ENCODE data around the gene GNG12.

The GNG12 gene

DNA sequence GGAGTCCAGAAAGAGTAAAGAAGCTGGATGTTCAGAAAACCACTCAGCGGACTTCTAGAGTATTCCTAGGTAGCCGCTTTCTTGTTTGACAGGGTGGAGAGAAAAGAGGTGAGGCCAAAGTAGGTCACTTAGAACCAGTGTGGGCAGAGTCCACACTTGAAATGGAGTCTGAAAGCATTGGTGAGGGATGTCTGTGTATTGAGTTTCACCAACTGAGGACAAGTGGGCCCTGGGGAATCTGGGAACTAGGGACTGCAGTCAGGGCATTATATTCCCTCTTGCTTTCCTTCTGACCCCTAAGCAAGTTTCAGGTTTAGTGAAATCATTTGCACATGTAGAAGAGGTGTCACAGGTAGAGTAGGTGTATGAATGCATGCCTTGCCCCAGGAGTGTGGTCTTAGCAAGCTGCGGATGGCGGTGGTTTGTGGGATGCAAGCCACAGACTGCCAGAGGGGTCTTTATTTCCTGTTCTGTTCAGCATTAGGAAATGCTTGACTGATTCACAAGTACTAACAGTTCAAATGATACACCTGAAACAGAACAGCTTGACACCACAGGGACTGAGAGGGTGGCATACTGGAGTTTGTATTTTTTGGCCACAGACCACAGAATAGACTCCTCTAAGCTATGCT lies 1.1 kb upstream of the GNG12 start:
- peaks cover 0 to 2% of the 10 kb centered on the region in 2 donors for H3K36me3 Mint-ChIP-seq
- no peak overlapping the region for H3K4me3 Mint-ChIP-seq
- no peak for ATAC-seq (replicated peaks)

DNA sequence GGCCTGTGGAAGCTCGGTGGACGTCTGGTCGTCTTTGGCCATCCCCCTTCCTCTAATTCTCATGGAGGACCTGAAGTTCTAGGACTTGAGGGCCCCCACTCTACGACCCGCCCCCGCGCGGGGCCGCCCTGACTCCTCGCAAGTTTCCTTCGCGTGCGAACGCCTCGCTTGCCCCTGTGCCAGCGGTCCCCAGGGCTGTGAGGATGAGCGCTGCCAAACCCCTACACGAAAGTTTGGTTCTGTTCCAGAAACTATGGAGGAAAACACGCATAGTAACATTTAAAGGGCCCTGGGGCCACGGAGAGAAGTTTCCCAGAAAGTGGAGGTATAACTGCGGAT lies 304 bp upstream of the GNG12 start:
- peaks cover 11 to 23% of the 10 kb centered on the region in 2 donors for H3K4me1 Mint-ChIP-seq
- peak overlapping the region; percentile 77 to 83 for H3K4me3 Mint-ChIP-seq
- peaks cover 57 to 81% of the 10 kb centered on the region in 2 donors for H3K27me3 Mint-ChIP-seq
- peaks cover 0 to 2% of the 10 kb centered on the region in 2 donors for H3K36me3 Mint-ChIP-seq
- DNase-seq: no peak
- H3K27ac Mint-ChIP-seq: no peak overlapping the region
- peak; percentile 43 to 44 for ATAC-seq (replicated peaks)
- H3K9me3 Mint-ChIP-seq: no peaks in the 10 kb centered on the region

More for the DNA sequence above, 1.1 kb upstream of the GNG12 start:
- no peak for DNase-seq
- peaks cover 57 to 80% of the 10 kb centered on the region in 2 donors for H3K27me3 Mint-ChIP-seq
- H3K9me3 Mint-ChIP-seq: no peaks in the 10 kb centered on the region
- peaks cover 11 to 23% of the 10 kb centered on the region in 2 donors for H3K4me1 Mint-ChIP-seq
- H3K27ac Mint-ChIP-seq: no peak overlapping the region

DNA sequence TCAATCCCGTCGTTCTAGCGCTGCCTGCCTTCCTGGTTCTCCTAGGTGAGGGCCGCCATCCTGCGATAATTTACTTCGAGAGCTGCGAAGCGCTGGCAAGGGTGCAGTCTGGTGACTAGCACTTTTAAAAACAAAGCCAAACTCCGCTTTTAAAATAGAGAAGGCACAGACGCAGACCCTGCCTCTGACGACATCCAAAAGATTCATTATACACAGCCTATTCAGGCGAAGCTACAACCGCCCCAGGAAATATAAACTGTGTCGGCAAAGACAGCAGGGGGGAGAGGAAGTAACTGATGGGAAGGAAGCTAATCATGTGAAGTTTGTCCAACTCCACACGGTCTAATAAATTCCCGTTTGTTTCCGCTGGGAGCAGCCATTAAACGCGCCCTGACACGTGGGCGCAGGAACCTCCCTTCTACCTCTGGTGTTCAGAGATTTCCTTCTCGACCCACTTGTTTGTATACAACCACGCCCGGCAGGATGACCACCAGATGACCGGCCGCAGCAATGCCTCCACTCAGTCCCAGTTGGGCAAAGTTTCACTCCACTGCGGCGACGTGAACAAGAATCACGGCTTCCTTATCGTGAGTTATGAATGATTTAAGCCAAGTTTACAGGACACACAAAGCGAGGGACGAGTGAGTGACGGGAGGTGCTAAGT lies 1.3 kb downstream of the GNG12 start:
- no peak for DNase-seq
- H3K36me3 Mint-ChIP-seq: peaks cover 0 to 2% of the 10 kb centered on the region in 2 donors
- peaks cover 46 to 73% of the 10 kb centered on the region in 2 donors for H3K27me3 Mint-ChIP-seq
- ATAC-seq (replicated peaks): peak; percentile 11 to 39
- peaks cover 11 to 23% of the 10 kb centered on the region in 2 donors for H3K4me1 Mint-ChIP-seq
- no peak overlapping the region for H3K27ac Mint-ChIP-seq
- H3K9me3 Mint-ChIP-seq: no peaks in the 10 kb centered on the region
- H3K4me3 Mint-ChIP-seq: peak overlapping the region; percentile 77 to 83

DNA sequence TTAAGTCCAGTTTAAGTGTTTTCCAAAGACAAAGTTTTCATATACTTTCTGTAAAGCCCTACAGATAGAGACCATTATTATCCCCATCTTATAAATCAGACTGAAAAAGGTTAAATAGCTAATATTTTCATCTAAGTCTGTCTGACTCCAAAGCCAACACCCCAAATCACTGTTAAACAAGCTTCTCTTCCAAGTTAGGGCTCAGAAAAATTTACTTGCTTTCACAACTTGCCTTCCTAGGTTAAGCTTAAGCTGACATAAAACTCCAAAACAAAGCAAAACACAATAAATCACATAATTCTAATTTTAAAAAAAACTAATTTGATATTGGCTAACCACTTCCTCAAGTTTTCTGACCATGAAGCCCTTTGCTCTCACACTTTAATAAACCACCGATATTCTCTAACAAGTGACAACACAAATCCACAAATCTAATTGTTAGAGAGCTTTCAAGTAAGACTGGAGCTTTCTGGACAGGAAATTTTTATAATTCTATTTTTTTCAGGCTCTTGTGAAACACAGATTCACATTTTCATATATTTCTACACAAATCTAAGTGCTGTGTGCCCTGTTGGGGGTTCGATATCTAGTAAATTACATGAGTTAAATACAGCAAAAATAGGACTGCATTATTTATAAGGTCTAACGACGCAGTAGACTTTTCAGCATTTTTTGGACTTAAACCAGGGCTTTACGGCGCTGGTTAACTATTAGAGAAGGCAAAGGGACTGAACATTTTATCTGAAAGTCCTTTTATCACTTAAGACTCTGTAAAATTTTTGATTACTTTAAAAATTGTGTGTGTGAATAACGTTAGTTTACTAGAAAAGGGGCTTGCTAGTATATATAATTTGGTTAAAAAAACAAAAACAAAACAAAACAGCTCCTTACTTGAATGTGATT lies 2.1 kb downstream of the GNG12 start:
- Mint-ChIP-seq H3K4me3 (peak overlapping the region; percentile 77 to 83), H3K9me3 (no peaks in the 10 kb centered on the region), H3K27me3 (peaks cover 41 to 65% of the 10 kb centered on the region in 2 donors), H3K4me1 (peaks cover 11 to 23% of the 10 kb centered on the region in 2 donors), H3K27ac (no peak overlapping the region), H3K36me3 (peaks cover 0 to 2% of the 10 kb centered on the region in 2 donors)
- DNase-seq (no peak), ATAC-seq (replicated peaks) (no peak)

DNA sequence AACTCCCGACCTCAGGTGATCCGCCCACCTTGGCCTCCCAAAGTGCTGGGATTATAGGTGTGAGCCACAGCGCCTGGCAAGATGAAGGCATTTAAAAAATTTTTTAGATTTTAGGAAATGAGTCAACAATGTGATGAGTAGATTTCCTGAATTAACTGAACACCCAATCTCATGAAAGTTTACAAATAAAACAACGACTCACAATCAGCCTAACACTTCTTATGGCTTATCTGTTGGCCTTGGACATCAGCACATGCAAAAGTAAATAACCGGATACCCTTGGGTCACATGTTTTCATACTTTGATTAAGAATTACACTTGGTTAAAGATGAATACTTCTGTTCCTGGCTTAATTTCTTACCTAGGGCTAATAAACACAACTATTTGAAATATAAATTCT lies 3.0 kb downstream of the GNG12 start:
- no peak overlapping the region for H3K27ac Mint-ChIP-seq
- H3K9me3 Mint-ChIP-seq: no peaks in the 10 kb centered on the region
- H3K4me3 Mint-ChIP-seq: no peak overlapping the region
- ATAC-seq (replicated peaks) (no peak), DNase-seq (no peak)
- peaks cover 11 to 23% of the 10 kb centered on the region in 2 donors for H3K4me1 Mint-ChIP-seq
- peaks cover 0 to 2% of the 10 kb centered on the region in 2 donors for H3K36me3 Mint-ChIP-seq
- peaks cover 33 to 58% of the 10 kb centered on the region in 2 donors for H3K27me3 Mint-ChIP-seq

DNA sequence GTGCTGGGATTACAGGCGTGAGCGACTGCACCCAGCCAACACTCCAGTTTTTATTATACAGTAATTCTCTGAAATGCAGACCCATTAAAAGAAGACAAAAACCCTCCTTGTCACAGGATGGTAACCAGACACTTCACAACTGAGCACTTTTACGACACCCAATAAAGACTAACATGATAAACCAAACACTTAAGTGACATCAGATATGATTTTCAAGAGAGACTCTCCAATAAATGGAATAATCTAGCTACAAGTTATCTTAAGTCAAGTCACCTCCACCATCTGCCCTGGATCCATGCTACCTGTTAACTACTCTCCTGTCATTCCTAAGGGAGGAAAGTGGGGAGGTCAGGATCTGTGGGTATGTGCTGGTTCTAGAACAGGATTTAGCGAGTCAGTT lies 5.6 kb downstream of the GNG12 start:
- ATAC-seq (replicated peaks) (no peak), DNase-seq (no peak)
- no peak overlapping the region for H3K27ac Mint-ChIP-seq
- no peaks in the 10 kb centered on the region for H3K36me3 Mint-ChIP-seq
- H3K4me3 Mint-ChIP-seq: no peak overlapping the region
- peaks cover 21 to 35% of the 10 kb centered on the region in 2 donors for H3K27me3 Mint-ChIP-seq
- H3K9me3 Mint-ChIP-seq: no peaks in the 10 kb centered on the region
- peaks cover 6 to 14% of the 10 kb centered on the region in 2 donors for H3K4me1 Mint-ChIP-seq

DNA sequence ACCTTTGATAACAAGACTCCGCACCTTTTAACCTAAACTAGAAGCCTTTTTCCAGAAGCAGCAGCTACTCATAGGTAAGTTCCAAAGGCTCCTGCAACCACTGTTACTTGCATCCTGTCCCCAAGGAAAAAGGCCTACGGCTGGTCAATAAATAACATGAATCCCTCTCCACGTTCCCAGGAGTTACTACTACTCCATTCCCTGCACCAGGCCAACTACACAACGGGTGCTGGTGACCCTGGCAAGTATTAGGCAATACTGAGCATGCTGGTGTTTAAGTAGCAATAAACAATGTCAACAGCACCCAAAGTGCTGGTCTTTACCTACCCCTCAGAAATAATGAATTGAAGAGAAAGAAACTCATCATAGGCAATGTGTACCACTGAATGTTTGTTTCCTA lies 7.7 kb downstream of the GNG12 start:
- Mint-ChIP-seq H3K36me3 (no peaks in the 10 kb centered on the region), H3K27ac (no peak overlapping the region), H3K27me3 (peaks cover 5 to 14% of the 10 kb centered on the region in 2 donors)

DNA sequence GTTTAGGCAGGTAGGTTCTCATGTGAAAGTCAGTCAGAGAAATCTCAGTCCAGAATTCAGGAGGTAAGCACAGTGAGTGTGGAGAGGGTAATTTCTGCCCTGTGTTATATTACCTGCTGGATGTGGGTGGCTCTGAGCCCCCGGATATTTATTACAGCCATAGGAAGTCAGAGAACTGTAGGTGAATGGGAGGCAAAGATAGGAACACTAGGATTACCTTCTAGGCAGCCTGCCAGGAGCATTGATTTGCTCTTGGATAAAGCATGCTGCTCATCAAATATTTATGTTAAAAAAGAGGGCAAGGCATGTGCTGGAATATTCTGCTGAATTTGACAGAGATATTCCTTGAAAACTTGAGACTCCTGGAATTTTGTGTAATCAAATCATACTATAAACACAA lies 8.5 kb downstream of the GNG12 start:
- H3K4me3 Mint-ChIP-seq: no peak overlapping the region
- DNase-seq (no peak), ATAC-seq (replicated peaks) (no peak)
- no peaks in the 10 kb centered on the region for H3K9me3 Mint-ChIP-seq
- peaks cover 5 to 6% of the 10 kb centered on the region in 2 donors for H3K27me3 Mint-ChIP-seq
- no peak overlapping the region for H3K27ac Mint-ChIP-seq
- no peaks in the 10 kb centered on the region for H3K36me3 Mint-ChIP-seq
- no peaks in the 10 kb centered on the region for H3K4me1 Mint-ChIP-seq

More for the DNA sequence above, 7.7 kb downstream of the GNG12 start:
- no peaks in the 10 kb centered on the region for H3K4me1 Mint-ChIP-seq
- ATAC-seq (replicated peaks): no peak
- H3K4me3 Mint-ChIP-seq: no peak overlapping the region
- DNase-seq: no peak
- no peaks in the 10 kb centered on the region for H3K9me3 Mint-ChIP-seq

DNA sequence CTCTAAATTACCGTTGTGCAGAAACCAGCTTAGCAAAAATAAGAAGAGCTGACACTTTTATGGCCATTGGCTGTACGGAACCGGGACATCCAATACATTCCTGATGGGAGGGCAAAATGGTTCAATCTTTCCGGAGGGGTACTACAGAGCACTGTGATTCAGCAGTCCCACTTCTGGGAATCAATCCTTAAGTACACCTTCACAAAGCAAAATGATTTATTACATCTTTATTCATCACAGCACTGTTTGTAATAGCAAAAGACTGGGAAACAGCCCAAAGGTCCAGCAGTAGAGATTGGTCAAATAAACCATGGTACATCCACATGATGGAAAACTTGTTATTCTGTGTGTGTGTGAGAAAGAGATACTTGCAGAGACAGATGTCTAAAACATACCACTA lies 9.7 kb downstream of the GNG12 start:
- H3K4me3 Mint-ChIP-seq: no peak overlapping the region
- H3K36me3 Mint-ChIP-seq: no peaks in the 10 kb centered on the region
- DNase-seq (no peak), ATAC-seq (replicated peaks) (no peak)
- H3K9me3 Mint-ChIP-seq: no peaks in the 10 kb centered on the region
- H3K4me1 Mint-ChIP-seq: peaks cover 2 to 5% of the 10 kb centered on the region in 2 donors
- H3K27ac Mint-ChIP-seq: no peak overlapping the region
- peaks cover 8 to 9% of the 10 kb centered on the region in 2 donors for H3K27me3 Mint-ChIP-seq

DNA sequence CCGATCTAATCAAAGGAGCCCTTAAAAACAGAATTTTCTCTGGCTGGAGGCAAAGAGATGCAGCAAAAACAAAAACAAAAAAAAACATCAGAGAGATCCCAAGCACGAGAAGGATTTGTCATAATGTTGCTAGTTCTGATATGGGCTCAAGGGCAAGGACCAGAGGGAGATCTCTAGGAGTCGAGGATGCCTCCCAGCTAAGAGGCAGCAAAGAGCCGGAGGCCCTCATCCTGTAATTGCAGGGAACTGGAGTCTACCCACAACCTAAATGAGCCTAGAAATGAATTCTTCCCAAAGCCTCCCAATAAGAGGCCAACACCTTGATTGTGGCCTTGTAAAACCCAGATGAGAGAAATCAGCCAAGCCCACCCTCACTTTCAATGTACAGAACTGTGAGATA lies 12.0 kb downstream of the GNG12 start:
- H3K4me1 Mint-ChIP-seq: peaks cover 2 to 6% of the 10 kb centered on the region in 2 donors
- no peaks in the 10 kb centered on the region for H3K36me3 Mint-ChIP-seq
- DNase-seq (no peak), ATAC-seq (replicated peaks) (no peak)
- H3K27ac Mint-ChIP-seq: no peak overlapping the region
- no peak overlapping the region for H3K4me3 Mint-ChIP-seq
- peaks cover 12 to 13% of the 10 kb centered on the region in 2 donors for H3K27me3 Mint-ChIP-seq
- no peaks in the 10 kb centered on the region for H3K9me3 Mint-ChIP-seq

DNA sequence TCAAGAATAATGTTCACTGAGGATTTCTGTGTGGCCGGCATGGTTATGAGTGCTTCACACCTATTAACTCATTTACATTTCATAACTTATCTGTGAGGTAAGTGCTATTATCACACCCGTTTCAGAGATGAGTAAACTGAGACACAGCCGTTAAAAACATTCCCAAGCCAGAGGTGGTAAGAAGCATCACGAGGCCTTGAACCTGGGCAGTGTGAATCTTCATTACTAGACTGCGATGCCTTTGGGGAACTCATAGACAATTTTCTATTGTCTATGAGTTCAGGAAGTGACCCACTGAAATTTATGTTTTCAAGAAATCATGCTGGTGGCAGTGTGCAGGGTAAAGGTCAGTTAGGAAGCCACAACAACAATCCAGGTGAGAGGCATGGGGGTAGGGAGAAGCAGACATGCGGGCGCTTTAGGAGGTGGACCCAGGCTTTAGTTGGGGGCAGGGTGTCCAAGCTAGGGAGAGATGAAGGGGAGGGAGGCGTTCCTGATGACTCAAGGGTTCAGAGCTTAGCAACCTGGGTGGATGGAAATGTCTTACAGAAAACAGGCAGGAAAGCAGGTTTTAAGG lies 14.5 kb downstream of the GNG12 start:
- ATAC-seq (replicated peaks) (no peak), DNase-seq (no peak)
- H3K4me1 Mint-ChIP-seq: peaks cover 2 to 6% of the 10 kb centered on the region in 2 donors
- no peaks in the 10 kb centered on the region for H3K36me3 Mint-ChIP-seq
- H3K4me3 Mint-ChIP-seq: no peak overlapping the region
- no peak overlapping the region for H3K27ac Mint-ChIP-seq
- H3K27me3 Mint-ChIP-seq: peaks cover 11 to 21% of the 10 kb centered on the region in 2 donors
- H3K9me3 Mint-ChIP-seq: no peaks in the 10 kb centered on the region

DNA sequence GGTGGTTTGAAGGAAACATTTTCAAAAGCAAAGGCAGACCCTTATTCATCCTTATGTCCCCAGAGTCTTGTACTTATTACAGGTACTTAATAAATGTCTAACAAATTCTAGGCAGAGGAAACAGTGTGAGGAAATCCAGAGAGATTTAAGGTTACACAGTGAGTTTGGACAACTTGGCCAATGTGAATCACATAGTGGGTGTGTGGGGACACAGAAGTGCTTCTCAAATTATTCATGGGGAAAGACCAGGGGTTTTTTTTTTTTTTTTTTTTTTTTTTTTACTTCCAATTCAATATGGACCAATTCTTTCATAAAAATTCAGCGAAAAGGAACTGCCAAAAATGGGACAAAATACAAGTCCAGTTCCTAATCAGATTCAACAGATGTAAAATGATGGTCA lies 15.1 kb downstream of the GNG12 start:
- H3K4me3 Mint-ChIP-seq: no peak overlapping the region
- peaks cover 8 to 21% of the 10 kb centered on the region in 2 donors for H3K27me3 Mint-ChIP-seq
- DNase-seq: no peak
- peaks cover 2 to 6% of the 10 kb centered on the region in 2 donors for H3K4me1 Mint-ChIP-seq
- no peaks in the 10 kb centered on the region for H3K36me3 Mint-ChIP-seq
- ATAC-seq (replicated peaks): no peak
- no peaks in the 10 kb centered on the region for H3K9me3 Mint-ChIP-seq
- no peak overlapping the region for H3K27ac Mint-ChIP-seq

DNA sequence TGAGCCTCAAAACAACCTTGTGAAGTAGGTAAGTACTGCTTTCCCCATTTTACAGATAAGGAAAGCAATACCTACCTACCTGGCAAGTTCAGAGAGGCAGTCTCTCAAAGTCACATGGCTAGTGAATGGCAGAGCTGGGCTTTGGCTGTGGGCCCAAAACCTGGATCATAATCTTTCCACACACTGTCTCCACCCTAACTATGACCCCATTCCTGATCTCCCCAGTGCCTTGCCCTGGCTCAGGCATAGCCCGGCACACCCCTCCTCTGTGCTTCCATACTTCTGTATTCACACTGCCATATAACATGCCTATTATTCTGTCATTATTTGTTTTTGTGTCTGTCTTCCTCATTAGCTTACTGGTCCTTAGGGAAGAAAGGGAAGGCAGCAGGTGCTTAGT lies 15.9 kb downstream of the GNG12 start:
- Mint-ChIP-seq H3K4me3 (no peak overlapping the region), H3K27ac (no peak overlapping the region), H3K27me3 (peaks cover 8 to 21% of the 10 kb centered on the region in 2 donors), H3K9me3 (no peaks in the 10 kb centered on the region), H3K36me3 (no peaks in the 10 kb centered on the region), H3K4me1 (peaks cover 2 to 6% of the 10 kb centered on the region in 2 donors)
- ATAC-seq (replicated peaks): no peak
- DNase-seq: no peak

DNA sequence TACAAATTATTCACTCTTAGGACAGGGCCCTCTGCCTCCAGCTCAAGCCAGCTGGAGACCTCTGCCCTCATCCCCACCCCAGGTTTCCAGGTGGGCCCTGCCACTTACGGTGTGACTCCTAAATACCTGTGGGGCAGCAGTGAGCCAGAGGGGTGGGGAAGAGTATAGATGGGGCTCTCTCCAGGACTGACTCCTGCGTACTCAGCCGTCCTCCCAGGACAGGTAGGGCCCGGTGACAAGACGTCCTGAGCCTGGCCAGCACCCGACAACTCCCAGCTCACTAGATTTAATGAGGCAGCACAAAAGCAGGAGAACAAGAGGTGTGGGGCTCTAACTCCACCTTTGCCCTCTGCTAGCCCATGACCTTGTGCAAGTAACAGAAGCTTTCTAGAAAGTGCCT lies 16.8 kb downstream of the GNG12 start:
- ATAC-seq (replicated peaks) (no peak), DNase-seq (no peak)
- peaks cover 2 to 6% of the 10 kb centered on the region in 2 donors for H3K4me1 Mint-ChIP-seq
- H3K27me3 Mint-ChIP-seq: peaks cover 8 to 21% of the 10 kb centered on the region in 2 donors
- H3K9me3 Mint-ChIP-seq: no peaks in the 10 kb centered on the region
- no peak overlapping the region for H3K27ac Mint-ChIP-seq
- no peaks in the 10 kb centered on the region for H3K36me3 Mint-ChIP-seq
- no peak overlapping the region for H3K4me3 Mint-ChIP-seq
